Loucy (cell line): ENCODE data around the gene ZBTB8OS.
"Not testable (repeated sequence)": the region's sequence is repeated elsewhere in the genome, so short reads cannot be mapped to it uniquely, and the experiment has no call there.

Experiments
- H2AFZ ChIP-seq: fragments of 200-600 bp; sonication (generic); 2 replicates; pipeline ENCODE4 v1.6.0; 2016; ENCODE audit warnings: antibody characterized with exemption, mild to moderate bottlenecking, low read length, moderate library complexity
- H3F3A ChIP-seq: fragments of 200-600 bp; 2 replicates; pipeline ENCODE4 v1.6.0; 2016; ENCODE audit warnings: antibody characterized with exemption, low read depth, mild to moderate bottlenecking
- H3K27me3 ChIP-seq: fragments of 200-600 bp; sonication (generic); 2 replicates; pipeline ENCODE4 v1.6.1; 2014; ENCODE audit warnings: low read length, mild to moderate bottlenecking; ENCODE audit not compliant: insufficient read depth, poor library complexity, severe bottlenecking
- H3K36me3 ChIP-seq: fragments of 200-600 bp; sonication (generic); 2 replicates; pipeline ENCODE4 v1.6.1; 2016; ENCODE audit warnings: low read length; ENCODE audit not compliant: insufficient read depth
- H3K4me1 ChIP-seq: fragments of 200-600 bp; sonication (generic); 2 replicates; pipeline ENCODE4 v1.5.1; 2014; ENCODE audit warnings: low read length, mild to moderate bottlenecking; ENCODE audit not compliant: insufficient read depth, poor library complexity, severe bottlenecking
- H3K4me2 ChIP-seq: fragments of 200-600 bp; sonication (generic); 2 replicates; pipeline ENCODE4 v1.6.0; 2014; ENCODE audit warnings: antibody characterized with exemption, low read length, low read depth, mild to moderate bottlenecking; ENCODE audit not compliant: poor library complexity, severe bottlenecking
- H3K4me3 ChIP-seq: fragments of 200-600 bp; sonication (generic); 2 replicates; pipeline ENCODE4 v1.5.1; 2014; ENCODE audit warnings: low read length, mild to moderate bottlenecking, mixed read lengths; ENCODE audit not compliant: poor library complexity, severe bottlenecking
- H3K79me2 ChIP-seq: fragments of 200-600 bp; sonication (generic); 2 replicates; pipeline ENCODE4 v1.6.1; 2014; ENCODE audit warnings: low read length; ENCODE audit not compliant: insufficient read depth
- H3K9ac ChIP-seq: fragments of 200-600 bp; sonication (generic); 2 replicates; pipeline ENCODE4 v1.6.0; 2014; ENCODE audit warnings: mild to moderate bottlenecking, low read depth, low read length, moderate library complexity; ENCODE audit not compliant: poor library complexity, severe bottlenecking
- H3K9me2 ChIP-seq: fragments of 200-600 bp; sonication (generic); replicated peaks from 2 replicates; pipeline ENCODE4 v1.6.1; 2016; ENCODE audit warnings: low read depth, low read length, mixed read lengths
- H3K9me3 ChIP-seq: fragments of 200-600 bp; sonication (generic); 2 replicates; pipeline ENCODE4 v1.6.1; 2014; ENCODE audit warnings: mild to moderate bottlenecking, antibody characterized with exemption, low read length, low read depth; ENCODE audit not compliant: insufficient read depth
- H4K20me1 ChIP-seq: fragments of 200-600 bp; sonication (generic); 2 replicates; pipeline ENCODE4 v1.6.0; 2014; ENCODE audit warnings: antibody characterized with exemption, low read length, mild to moderate bottlenecking; ENCODE audit not compliant: insufficient read depth, poor library complexity, severe bottlenecking
- EZH2phosphoT487 ChIP-seq: fragments of 200-600 bp; IDR thresholded peaks from 2 replicates; pipeline ENCODE4 v1.6.1; 2018; ENCODE audit warnings: antibody characterized with exemption, mild to moderate bottlenecking, moderate library complexity, borderline replicate concordance
- TF ChIP-seq, protein P1 (sequence below): fragments of 200-600 bp; sonication (generic); conservative IDR thresholded peaks from 2 replicates; pipeline ENCODE4 v1.5.1; 2014; ENCODE audit warnings: mild to moderate bottlenecking, antibody characterized with exemption, low read length

Gene ZBTB8OS

DNA sequence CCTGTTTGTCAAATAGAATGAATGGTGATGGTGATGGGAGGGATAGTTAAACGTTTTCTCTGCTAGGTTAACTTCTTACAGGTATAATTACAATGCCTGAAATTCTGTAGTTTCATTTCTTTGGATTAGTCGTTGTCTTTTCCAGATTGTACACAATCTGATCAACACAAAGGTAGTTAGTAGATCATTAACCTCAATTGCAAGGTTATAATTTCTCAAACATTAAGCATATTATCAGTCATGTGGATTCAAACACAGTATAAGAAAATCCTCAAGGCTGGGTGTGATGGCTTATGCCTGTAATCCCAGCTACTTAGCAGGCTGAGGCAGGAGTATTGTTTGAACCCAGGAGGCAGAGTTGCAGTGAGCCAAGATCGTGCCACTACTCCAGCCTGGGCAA lies 31.6 kb upstream of the ZBTB8OS start:
- peaks cover 91% of the 10 kb centered on the region; the same call in 1 of the 2 replicates for H3K36me3 ChIP-seq
- H3K27me3 ChIP-seq: no peaks in the 10 kb centered on the region
- no peak for TF ChIP-seq EZH2phosphoT487
- TF ChIP-seq, protein P1, sequence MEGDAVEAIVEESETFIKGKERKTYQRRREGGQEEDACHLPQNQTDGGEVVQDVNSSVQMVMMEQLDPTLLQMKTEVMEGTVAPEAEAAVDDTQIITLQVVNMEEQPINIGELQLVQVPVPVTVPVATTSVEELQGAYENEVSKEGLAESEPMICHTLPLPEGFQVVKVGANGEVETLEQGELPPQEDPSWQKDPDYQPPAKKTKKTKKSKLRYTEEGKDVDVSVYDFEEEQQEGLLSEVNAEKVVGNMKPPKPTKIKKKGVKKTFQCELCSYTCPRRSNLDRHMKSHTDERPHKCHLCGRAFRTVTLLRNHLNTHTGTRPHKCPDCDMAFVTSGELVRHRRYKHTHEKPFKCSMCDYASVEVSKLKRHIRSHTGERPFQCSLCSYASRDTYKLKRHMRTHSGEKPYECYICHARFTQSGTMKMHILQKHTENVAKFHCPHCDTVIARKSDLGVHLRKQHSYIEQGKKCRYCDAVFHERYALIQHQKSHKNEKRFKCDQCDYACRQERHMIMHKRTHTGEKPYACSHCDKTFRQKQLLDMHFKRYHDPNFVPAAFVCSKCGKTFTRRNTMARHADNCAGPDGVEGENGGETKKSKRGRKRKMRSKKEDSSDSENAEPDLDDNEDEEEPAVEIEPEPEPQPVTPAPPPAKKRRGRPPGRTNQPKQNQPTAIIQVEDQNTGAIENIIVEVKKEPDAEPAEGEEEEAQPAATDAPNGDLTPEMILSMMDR: no peak
- no peaks in the 10 kb centered on the region for H3K9me2 ChIP-seq
- no peaks in the 10 kb centered on the region for H3F3A ChIP-seq
- no peaks in the 10 kb centered on the region for H3K79me2 ChIP-seq
- no peak overlapping the region for H2AFZ ChIP-seq
- no peak overlapping the region for H3K9ac ChIP-seq
- peaks cover 4% of the 10 kb centered on the region for H4K20me1 ChIP-seq
- H3K4me1 ChIP-seq: no peaks in the 10 kb centered on the region
- H3K9me3 ChIP-seq: no peaks in the 10 kb centered on the region
- H3K4me2 ChIP-seq: no peak overlapping the region
- no peak overlapping the region for H3K4me3 ChIP-seq

DNA sequence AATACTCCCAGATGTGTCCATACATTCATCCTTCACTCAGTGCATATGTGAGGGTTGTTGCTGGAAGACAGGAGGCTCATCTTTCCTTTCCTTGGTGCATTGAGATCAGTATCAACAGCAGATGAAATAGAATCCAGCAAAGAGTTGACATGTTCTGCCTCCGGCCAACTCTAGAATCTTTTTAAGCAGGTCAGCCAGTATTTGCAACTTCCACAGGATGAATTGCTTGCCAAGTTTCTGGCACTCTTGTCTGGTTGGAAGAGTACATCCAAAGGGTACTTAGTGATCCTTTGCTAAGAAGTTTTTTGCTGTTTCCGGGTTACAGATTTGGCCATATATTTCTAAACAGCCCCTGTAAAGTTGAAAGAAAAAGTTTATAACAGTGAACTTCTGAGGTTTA lies 31.2 kb upstream of the ZBTB8OS start:
- Histone ChIP-seq H3K4me1 (no peaks in the 10 kb centered on the region), H3K9me3 (no peaks in the 10 kb centered on the region), H3K4me3 (no peak overlapping the region), H3K9ac (no peak overlapping the region), H3K36me3 (peaks cover 92% of the 10 kb centered on the region; the same call in 1 of the 2 replicates), H3F3A (no peaks in the 10 kb centered on the region), H3K4me2 (no peak overlapping the region), H2AFZ (no peak overlapping the region), H3K79me2 (no peaks in the 10 kb centered on the region), H3K9me2 (no peaks in the 10 kb centered on the region), H3K27me3 (no peaks in the 10 kb centered on the region), H4K20me1 (peaks cover 4% of the 10 kb centered on the region)
- no peak for TF ChIP-seq EZH2phosphoT487
- TF ChIP-seq, protein P1: no peak

DNA sequence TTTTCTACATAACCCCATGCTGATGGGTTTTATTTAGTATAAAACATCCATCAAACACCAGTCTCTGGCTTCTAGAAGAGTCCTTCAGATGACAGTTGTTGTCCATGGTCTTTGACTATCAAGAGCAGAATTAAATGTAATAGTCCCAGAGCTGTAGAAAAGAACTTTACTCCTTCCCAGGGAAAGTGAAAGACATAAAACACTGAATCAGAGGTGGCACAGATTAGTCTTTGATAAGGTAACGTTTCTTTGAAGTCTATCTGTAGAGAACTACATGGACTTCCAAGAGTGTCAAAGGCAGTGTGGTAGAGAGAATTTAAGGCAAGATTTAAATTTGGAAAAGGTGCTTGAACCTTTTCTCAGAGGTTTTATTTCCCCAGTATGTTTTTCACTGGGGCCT lies 30.3 kb upstream of the ZBTB8OS start:
- Histone ChIP-seq H3K4me2 (no peak overlapping the region), H3K9me2 (no peaks in the 10 kb centered on the region), H3K27me3 (no peaks in the 10 kb centered on the region), H3K36me3 (peaks cover 92% of the 10 kb centered on the region), H4K20me1 (peaks cover 4% of the 10 kb centered on the region), H3K4me1 (no peaks in the 10 kb centered on the region), H3K79me2 (no peaks in the 10 kb centered on the region), H3K9me3 (no peaks in the 10 kb centered on the region), H2AFZ (no peak overlapping the region), H3F3A (no peaks in the 10 kb centered on the region), H3K9ac (no peak overlapping the region), H3K4me3 (no peak overlapping the region)
- TF ChIP-seq, protein P1: no peak
- no peak for TF ChIP-seq EZH2phosphoT487

DNA sequence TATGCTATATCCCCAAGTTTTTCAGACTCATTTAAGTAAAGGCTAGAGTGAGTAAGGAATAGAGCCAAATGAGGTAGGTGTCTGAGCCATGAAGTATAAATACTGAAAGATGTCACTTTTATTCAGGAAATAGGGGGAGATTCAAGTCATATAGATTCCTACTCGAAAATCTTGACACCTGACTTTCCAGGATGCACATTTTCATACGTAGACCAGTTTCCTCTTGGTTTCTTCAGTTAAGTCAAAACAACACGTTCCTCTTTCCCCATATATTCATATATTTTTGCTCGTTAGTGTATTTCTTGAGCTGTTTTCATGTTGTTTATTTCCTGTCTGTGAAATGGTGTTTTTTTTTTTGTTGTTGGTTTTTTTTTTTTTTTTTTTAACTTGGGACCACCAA lies 29.6 kb upstream of the ZBTB8OS start:
- not testable (repeated sequence) for H3K27me3 ChIP-seq, H3K9ac ChIP-seq, H3K4me1 ChIP-seq, H3K4me2 ChIP-seq, H2AFZ ChIP-seq, H3K4me3 ChIP-seq, H3K9me3 ChIP-seq, H3F3A ChIP-seq, H3K79me2 ChIP-seq, H3K9me2 ChIP-seq, H4K20me1 ChIP-seq
- H3K36me3 ChIP-seq: peaks cover 91% of the 10 kb centered on the region
